Hematopoietic multipotent progenitor cell treated with erythropoietin and hydrocortisone succinate and interleukin-3 and kit ligand, for 4 days (in vitro differentiated cells): ENCODE data around the gene PHLPP2.
"Not testable (repeated sequence)": the region's sequence is repeated elsewhere in the genome, so short reads cannot be mapped to it uniquely, and the experiment has no call there.

Experiments used
- DNase-seq: peaks from one replicate; pipeline ENCODE4 v3.0.0-alpha.2; 2015

Gene PHLPP2

DNA sequence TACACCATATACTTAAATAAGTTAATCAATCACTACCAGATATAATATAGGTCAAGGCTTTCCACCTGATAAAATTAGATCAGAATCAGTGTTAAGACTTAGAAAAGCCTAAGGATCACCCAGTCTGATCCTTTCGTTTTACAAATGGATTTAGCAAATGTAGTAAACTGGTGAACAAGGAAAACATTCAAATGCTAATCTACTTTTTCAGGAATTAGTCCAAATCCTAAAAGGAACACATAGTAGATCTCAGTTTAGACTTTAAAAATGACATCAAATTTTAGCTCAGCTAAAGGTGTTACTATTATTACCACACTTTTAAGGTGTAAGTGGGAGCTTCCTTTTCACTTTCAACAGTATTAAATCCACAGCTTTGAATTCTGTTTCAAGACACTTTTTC, 12.0 kb downstream of the PHLPP2 start:
- no peak for DNase-seq

DNA sequence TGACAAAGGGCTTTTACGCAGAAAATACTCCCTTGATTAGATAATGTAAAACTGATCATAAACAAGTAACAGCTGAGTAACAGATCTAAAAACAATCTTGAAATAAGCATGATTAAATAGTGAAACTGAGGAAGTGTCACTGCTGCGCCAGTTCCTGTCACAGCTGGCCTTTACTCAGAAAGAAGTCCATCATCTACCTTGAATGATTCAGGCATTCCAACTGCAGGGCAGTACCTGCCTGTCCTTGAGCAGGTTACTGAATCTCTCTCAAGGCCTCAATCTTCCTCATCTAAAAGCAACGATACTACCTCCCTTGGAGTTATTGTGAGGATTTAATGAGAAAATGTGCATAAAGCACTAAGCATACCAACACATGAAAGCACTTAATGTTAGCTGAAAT, 12.7 kb downstream of the PHLPP2 start:
- no peak for DNase-seq

DNA sequence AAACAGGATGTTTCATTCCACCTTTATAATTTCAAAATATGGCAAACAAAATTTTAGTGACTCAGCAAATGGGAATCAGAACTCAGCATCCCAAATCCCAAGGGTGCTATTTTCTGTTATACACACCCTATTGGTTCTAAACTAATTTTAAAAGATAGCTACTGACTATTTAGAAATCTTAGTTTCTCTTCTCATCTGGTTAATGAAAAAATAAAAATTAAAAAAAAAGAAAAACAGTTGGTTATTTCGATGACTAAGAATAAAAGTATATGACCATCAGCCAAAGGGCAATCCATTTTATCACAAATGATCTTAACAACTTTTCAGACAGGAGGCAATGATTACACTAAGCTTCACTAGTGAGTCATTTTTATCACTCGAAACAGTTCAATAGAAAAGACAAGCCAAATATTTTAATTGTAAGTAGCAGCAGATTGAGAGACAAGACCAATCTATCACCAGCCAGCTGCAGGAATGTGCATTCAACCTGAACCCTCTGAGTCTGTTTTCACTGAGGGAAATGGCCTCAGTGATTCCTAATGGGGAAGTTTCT, 15.2 kb downstream of the PHLPP2 start:
- peak; percentile 33 for DNase-seq

DNA sequence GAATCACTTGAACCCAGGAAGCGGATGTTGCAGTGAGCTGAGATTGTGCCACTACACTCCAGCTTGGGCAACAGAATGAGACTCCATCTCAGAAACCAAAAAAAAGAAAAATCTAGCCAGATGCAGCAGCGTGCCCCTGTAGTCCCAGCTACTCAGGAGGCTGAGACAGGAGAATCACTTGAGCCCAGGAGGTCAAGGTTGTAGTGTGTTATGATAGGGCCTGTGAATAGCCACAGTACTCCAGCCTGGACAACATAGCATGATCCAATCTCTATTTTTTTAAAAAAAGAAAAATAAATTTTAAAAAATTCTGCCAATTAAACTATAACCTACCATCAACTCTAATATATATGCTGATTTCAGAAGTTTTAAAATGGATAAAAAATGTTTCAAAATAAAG, 15.8 kb downstream of the PHLPP2 start:
- no peak for DNase-seq

DNA sequence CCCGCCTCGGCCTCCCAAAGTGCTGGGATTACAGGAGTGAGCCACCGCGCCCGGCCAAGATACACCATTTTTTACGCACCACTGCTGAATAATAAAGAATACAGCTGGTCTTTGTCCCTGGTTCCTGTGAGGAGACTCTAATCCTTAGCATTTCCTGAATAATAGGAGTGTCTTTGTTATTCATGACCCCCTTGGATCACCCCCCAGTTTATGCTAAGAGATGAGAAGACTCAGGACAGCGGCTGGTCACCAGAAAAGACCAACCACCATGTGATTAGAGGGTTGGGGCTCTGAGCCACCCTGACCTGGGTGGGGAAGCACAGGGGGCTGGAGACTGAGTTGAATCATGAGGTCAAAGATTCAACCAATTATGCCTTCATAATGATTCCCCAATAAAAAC, 17.3 kb downstream of the PHLPP2 start:
- DNase-seq: no peak

DNA sequence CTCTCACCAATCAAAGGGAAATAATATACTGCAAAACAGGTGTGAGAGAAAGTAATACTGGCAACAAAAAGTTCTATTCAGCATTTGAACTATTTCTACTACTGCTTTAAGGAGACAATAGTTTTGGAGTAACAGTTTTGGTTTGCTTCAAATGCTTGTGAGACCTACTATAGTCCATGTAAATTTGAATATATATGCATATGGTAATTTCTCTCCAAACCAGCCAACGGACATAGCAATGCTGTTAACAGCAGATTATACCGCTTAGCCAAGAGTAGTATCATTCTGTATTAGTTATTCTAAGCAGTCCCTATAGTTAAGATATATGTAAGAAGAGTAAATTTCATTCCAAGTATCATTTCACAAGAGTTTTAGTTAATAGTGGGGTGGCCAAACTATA, 18.5 kb downstream of the PHLPP2 start:
- DNase-seq: no peak

DNA sequence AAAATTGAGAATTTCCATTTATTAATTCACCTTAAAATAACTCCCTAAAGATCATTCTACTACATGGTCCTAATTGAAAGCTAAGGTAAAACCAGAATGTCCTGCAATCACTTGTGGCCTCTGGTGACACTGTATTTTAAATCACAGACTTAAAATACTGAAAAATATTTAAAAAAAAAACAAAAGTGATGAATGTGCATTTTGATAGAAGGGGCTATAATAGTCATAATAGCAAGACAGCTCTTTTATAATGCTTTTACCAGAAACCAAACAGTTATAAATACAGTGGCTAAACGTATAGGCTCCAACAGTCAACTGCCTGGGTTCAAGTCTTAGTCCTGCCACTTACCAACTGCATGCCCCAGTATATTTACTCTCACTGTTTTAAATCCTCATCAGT, 21.2 kb downstream of the PHLPP2 start:
- no peak for DNase-seq

DNA sequence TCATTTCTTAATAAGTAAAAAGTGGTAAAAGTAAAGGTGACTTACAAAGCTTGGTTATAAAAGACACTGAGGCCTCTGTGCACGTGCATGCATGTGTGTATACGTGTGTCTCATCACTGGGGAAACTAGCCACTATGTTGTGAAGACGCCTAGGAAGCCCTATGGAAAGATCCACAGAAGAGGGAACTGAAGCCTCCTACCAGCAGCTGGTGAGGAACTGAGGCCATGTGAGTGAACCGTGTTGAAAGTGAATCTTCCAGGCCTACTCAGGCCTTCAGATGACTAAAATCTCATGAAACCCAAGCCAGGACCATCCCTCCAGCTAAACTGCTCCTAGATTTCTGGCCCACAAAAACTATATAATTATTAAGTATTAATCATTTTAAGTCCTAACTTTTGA, 23.7 kb downstream of the PHLPP2 start:
- no peak for DNase-seq

DNA sequence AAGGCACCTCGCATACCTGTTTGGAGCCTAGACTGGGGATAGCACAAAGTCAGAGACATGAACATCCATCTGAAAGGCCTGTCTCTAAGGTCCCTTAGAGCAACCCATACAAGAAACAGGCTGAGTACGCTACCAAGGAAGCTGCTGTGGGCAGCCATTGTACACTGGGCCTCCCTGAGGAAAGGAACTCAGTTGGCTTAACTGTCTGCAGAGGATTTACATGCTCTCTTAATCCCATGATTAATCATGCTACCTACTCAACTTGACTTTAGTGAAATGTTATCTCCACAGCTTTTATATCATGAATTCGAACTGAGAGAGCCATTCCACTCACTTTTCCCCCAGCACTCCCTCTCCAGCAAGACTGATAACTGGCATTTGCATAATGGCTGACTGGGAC, 26.0 kb downstream of the PHLPP2 start:
- DNase-seq: no peak

DNA sequence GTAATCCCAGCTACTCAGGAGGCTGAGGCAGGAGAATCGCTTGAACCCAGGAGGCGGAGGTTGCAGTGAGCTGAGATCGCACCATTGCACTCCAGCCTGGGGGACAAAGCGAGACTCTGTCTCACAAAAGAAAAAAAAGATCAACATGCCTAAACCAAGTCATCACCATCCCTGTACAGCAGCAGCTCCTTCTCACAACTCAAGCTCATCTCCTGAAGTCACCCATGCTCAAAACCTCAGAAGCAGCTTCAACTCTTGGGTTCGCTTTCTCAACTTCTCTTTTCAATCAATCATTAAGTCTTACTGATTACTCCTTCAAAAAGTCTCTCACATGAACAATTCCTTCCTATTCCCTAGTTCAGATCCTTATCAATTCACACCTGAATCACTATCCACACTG, 31.3 kb downstream of the PHLPP2 start:
- DNase-seq: no peak

DNA sequence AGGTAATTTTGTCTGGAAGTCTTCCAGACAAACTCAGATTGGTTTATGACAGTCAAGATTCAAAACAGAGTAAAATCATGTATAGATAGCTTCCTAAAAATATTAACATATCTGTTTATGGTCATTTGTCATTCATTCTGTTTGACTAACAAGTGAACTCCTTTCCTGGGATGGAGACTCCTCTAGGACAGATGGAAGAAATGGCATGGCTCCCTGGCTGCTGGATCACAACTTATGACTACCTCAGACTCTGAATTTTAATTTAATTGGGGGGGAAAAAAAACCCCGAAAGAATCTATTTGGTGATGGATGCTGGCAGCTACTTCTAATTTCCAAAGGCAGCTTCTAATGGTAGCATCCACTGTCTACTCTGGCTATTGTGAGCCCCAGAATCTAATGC, 34.6 kb downstream of the PHLPP2 start:
- DNase-seq: no peak

DNA sequence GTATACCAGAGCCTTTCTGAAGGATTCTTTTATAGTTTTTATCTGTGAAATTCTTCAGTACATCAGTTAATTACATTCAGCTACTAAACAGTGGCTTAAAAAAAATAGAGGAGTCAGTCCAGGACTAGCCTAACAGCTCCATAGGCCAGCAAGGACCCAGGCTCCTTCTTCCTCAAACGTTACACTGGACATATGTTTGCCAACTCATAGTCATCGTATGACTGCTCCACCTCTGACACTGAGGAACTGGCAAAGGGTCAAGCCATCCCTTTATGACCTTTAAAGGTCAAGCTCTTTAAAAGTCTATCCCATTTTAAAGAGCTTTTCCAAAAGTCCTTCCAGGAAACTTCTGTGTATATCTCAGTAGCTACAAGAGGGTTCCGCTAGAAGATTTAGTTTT, 36.6 kb downstream of the PHLPP2 start:
- no peak for DNase-seq

DNA sequence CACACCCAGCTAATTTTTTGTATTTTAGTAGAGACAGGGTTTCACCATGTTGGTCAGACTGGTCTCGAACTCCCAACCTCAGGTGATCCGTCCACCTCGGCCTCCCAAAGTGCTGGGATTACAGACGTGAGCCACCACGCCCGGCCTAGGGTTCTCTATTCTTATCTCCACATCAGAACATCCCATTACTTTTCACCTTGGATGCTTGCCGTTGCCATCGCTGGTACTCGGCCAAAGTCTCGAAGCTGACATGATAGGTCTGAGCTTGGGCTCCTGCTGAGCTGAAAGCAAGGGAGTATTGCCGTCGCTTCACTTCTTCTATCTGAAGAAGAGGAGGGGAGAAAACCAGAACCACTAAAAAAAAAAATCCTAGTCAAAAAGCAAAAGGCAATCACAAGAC, 40.2 kb downstream of the PHLPP2 start:
- DNase-seq: not testable (repeated sequence)

DNA sequence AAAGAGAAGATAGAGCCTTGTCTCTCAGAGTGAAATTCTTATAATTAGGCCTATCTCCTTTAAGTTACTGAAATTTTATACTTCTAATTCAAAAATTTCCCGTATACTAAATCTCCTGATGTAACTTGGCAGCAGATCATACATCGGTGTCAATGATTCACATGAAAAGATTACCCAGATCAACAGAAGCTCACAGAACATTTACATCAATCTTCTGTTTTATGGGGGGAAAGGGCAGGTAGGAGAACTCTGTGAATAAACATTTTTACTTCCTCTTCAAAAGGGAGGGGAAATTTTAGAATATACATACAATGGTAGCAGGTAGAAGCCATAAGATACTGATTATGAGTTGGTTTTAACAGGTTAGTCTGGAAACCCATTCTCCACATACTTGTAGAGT, 43.1 kb downstream of the PHLPP2 start:
- DNase-seq: no peak

DNA sequence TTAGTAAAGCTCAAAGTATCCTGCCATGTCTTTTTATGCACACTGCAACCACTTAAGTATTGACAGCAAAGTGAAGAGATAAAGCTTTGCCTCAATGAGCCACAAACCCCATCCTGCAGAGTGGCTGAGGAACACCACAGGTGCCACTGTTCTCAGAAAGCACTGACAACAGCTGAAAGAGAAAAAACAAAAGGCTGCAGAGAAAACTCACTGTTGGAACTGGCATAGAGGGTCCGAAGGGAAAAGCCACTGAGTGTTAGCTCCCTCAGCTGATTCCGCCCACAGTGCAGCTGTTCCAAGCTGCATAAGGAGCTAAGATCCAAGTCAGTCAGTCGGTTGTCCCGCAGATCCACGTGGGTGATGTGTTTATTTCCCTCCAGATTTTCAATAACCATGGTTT, 48.3 kb downstream of the PHLPP2 start:
- DNase-seq: no peak

DNA sequence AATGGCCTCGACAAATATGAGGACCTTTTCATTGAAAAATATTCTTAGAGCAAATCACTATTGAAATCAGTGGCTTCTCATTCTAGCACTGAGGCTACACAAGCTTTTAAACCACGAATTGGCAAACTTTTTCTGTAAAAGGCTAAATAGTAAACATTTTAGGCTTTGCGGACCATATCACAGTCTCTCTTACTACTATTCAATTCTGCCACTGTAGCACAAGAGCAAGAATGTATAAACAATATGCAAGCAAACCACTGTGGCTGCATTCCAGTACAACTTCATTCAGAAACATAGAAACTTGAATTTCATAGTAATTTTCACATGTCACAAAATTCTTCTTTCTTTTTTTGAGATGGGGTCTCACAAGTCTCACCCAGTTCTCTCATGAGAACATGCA, 49.1 kb downstream of the PHLPP2 start:
- no peak for DNase-seq

DNA sequence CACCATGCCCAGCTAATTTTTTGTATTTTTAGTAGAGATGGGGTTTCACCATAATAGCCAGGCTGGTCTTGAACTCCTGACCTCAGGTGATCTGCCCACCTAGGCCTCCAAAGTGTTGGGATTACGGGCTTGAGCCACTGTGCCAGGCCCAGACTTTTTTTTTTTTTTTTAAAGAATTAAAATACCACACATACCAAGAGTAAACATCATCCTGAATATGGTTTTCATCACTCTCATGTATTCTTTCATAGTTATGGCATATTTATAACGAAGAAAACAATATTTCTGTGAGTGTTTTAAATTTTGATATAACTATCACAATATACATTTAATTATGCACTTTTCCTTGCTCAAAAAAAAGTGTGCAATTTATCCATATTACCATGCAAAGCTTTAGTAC, 50.3 kb downstream of the PHLPP2 start:
- no peak for DNase-seq

DNA sequence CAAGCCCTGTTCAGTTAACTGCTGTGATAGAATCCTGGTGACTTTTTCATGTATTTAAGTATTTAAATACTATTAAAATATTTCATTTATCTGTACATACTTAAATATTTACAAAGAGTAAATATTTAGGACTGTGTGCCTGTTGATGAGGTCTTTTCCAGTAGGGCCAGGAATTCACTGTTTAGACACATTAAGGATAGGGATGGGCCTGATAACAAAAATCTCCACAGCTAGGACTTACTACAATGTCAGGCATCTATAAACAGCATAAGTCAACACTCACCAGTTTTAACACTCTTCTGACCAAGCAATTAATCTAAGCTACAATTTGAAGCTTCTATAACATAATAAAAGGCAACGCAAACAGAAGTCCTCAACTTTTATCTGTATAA, 50.9 kb downstream of the PHLPP2 start:
- DNase-seq: no peak

DNA sequence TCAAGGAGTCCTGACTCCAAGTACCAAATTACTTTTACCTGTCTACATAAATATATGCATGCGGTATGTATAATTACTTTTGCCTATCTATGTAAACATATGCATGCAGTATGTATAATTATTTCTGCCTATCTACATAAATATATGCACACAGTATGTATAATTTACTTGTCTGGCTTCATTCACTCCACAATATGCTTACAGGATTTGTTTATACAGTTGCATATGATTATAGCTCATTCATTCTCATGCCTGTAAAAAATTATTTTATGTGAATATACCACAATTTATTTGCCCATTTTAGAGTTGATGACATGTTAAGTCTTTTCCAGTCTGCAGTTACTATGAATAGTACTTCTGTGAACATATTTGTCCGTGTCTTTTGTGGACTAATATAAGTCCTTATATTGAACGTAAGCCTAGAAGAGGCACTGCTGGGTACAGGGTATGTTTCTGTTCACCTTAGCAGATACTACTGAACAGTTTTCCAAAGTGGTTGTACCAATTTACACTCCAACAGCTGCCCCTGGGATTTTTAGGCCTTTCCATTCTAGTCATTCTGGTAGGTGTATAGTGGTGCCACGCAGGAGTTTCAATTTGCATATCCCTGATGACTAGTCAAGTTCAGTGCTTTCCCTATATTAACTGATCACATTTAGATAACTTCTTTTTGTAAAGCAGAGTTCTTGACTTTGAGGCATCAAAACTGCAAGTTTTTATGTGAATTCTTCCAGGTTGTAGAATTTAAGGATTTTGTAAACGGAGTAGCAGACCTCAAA, 51.5 kb downstream of the PHLPP2 start:
- DNase-seq: no peak

DNA sequence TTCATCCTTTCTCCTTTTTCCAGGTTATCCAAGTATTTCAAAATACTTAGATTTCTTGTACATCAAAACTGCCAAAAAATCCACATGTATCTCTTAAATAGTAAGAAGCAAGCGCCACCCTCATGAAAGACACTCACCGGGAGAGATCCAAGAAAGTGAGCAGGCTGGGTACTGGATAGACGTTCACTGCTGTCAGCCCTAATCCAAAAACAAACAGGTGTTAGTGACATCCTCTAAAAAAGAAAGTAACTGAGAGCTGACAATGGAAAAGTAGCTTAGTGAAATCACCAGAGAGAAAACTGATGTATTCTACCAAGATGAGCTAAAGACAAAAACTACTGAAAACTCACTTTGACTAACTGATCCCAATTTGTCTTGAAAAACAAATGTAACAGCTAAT, 52.4 kb downstream of the PHLPP2 start:
- no peak for DNase-seq

DNA sequence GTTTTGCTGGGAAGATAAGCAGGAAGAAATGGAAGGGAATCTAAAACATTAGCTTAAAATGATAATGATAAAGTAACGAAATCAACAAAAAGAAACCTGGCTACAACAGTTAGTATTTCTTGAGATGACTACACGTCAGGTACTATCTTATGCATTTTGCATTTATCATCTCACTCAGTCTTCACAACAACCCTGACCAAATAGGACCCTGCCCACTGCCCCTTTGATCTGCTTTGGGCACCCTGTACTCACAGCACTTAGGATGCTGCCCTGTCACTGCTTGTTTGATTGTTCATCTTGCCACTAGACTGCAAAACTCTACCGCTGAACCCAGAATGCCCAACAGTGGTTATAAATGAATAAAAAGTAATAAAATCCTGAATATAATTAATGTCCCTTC, 53.3 kb downstream of the PHLPP2 start:
- no peak for DNase-seq

DNA sequence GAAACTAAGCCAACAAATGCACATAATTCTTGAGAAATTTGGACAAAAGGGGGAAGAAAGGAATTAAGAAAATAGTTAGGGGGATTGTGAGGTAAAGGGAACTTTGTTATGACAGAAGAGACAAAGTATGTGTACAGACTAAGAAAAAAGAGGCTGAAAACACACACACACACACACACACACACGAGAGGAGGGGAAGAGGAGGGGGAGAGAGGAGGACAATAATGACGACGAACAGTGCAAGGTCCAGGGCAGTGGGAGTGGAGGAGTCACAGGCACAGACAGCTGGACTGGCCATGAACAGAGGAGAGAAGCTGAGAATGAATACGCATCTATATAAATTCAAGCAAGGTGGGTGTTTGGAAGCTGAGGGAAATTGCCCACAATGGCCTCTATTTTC, 54.0 kb downstream of the PHLPP2 start:
- DNase-seq: no peak

DNA sequence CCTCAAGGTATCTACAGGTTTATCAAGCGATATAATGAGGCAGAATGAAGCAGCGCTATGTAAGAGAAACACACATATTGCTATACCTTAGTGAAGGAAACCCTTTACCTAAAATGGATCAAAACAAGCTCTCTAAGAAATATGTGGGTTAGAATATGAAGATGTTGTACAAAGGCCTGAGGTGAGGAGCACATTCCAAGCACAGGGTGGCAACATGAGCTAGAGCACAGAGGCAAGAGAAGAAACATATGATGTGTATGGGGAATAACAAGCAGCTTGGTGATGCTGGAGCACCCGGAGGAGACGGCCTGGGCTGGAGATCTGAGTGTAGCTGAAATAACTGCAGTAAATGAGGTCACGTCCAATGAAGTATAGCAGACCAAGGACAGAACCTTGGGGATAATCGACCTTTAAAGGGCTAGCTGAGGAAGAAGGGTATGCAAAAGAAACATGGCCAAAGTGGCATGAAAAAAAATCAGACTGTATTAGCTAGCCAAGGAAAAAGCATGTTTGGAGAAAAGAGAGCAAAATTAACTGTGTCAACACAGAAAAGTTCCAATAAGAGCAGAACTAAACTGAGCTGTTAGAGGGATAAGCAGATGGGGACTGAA, 54.5 kb downstream of the PHLPP2 start:
- no peak for DNase-seq

DNA sequence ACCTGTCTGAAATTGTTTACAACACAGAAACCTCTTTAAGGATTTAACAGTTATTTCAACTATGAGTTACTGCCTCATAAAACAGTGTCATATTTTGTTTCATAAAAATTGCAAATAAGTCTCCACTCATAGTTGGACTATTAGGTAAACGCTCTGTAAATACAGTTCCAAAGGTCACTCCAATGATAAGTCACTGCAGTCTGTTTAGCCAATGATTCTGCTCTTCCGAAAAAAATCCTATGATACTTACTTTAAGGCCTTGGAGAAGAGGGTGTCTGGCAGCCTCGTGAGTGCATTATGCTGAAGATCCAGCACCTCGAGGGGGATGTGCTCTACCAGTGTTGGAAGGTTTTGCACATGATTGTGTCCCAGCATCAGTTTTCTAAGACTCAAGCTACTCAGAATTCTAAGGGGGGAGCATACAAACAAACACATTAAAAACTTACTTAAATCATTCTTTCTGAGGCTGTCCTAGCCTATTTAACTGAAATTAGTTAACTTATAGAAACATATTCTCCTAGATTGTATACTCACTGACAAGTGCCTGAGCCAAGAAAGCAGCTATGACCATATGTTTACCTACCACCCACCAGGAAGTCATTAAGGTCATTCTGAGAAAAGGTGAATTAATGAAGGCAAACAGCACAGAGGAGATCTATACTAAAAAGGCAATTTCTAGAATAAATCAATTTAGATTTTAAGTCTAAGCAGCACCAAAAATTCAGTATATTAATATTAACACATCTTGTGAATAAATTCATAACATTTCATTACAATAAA, 57.4 kb downstream of the PHLPP2 start:
- no peak for DNase-seq
